ENCODE measurements around the gene KANSL1L. TPM values are rescaled to one million over a fixed set of nuclear protein-coding genes. Genes with fewer than 3 reads are reported as not detected.
"Not testable (repeated sequence)": the region's sequence is repeated elsewhere in the genome, so short reads cannot be mapped to it uniquely, and the experiment has no call there.

The KANSL1L gene
- total RNA-seq, 2 experiments from 2014 or later: 4.1 to 5.8 TPM

- peaks cover 5% of the 10 kb centered on the region for H3K4me1 Mint-ChIP-seq
- H3K36me3 Mint-ChIP-seq: peaks cover 4% of the 10 kb centered on the region
- H3K9me3 Mint-ChIP-seq (ENCODE audit: low read depth): peaks cover 8% of the 10 kb centered on the region
- H3K27ac Mint-ChIP-seq: no peak overlapping the region
- no peak overlapping the region for H3K4me3 Mint-ChIP-seq
- ATAC-seq: no peak
- peaks cover 16% of the 10 kb centered on the region for H3K27me3 Mint-ChIP-seq
- CTCF ChIA-PET: interaction anchor here (0.7 to 1.0 kb wide), 2 partner anchors 9 kb away, joined by 3 read pairs; no protein-coding TSS in a partner anchor
- DNase-seq: no peak
These were observed 18.4 kb upstream of the KANSL1L start for GRCh38 chr2:210189452-210190138.

GRCh38 chr2:210188755-210189154 is 17.5 kb upstream of the KANSL1L start:
- Mint-ChIP-seq H3K36me3 (peaks cover 12% of the 10 kb centered on the region), H3K4me1 (peaks cover 10% of the 10 kb centered on the region), H3K27me3 (peaks cover 13% of the 10 kb centered on the region), H3K27ac (no peak overlapping the region), H3K4me3 (no peak overlapping the region), H3K9me3 (ENCODE audit: low read depth) (peaks cover 14% of the 10 kb centered on the region)
- ATAC-seq: no peak
- CTCF ChIA-PET: interaction anchor here (1.0 kb wide), 1 partner anchor 10 kb away, joined by 3 read pairs; no protein-coding TSS in a partner anchor
- no peak for DNase-seq

GRCh38 chr2:210188190-210188589 is 17.0 kb upstream of the KANSL1L start:
- peaks cover 13% of the 10 kb centered on the region for H3K27me3 Mint-ChIP-seq
- ATAC-seq (no peak), DNase-seq (no peak)
- H3K4me3 Mint-ChIP-seq: no peak overlapping the region
- H3K9me3 Mint-ChIP-seq (ENCODE audit: low read depth): peaks cover 18% of the 10 kb centered on the region
- CTCF ChIA-PET: no interaction called here
- H3K4me1 Mint-ChIP-seq: peaks cover 15% of the 10 kb centered on the region
- no peak overlapping the region for H3K27ac Mint-ChIP-seq
- peaks cover 17% of the 10 kb centered on the region for H3K36me3 Mint-ChIP-seq

- not testable (repeated sequence) for DNase-seq, H3K27ac Mint-ChIP-seq, H3K4me3 Mint-ChIP-seq, ATAC-seq
- CTCF ChIA-PET: interaction anchor here (1.4 kb wide), 1 partner anchor 206 kb away, joined by 3 read pairs; no protein-coding TSS in a partner anchor
- Mint-ChIP-seq H3K36me3 (peaks cover 20% of the 10 kb centered on the region), H3K27me3 (peaks cover 12% of the 10 kb centered on the region), H3K4me1 (peaks cover 30% of the 10 kb centered on the region), H3K9me3 (ENCODE audit: low read depth) (peaks cover 19% of the 10 kb centered on the region)
These were observed 12.7 kb upstream of the KANSL1L start for GRCh38 chr2:210183936-210184335.

- not testable (repeated sequence) for H3K4me3 Mint-ChIP-seq, ATAC-seq, H3K27me3 Mint-ChIP-seq, DNase-seq
- peaks cover 20% of the 10 kb centered on the region for H3K36me3 Mint-ChIP-seq
- peaks cover 19% of the 10 kb centered on the region for H3K9me3 Mint-ChIP-seq (ENCODE audit: low read depth)
- peaks cover 27% of the 10 kb centered on the region for H3K4me1 Mint-ChIP-seq
- CTCF ChIA-PET: interaction anchor here (1.0 kb wide), 1 partner anchor 10 kb away, joined by 3 read pairs; no protein-coding TSS in a partner anchor
- peak overlapping the region; percentile 14 for H3K27ac Mint-ChIP-seq
These were observed 10.4 kb upstream of the KANSL1L start for GRCh38 chr2:210181606-210182088.

- H3K4me3 Mint-ChIP-seq: not testable (repeated sequence)
- peaks cover 19% of the 10 kb centered on the region for H3K9me3 Mint-ChIP-seq (ENCODE audit: low read depth)
- CTCF ChIA-PET: interaction anchor here (1.0 kb wide), 1 partner anchor 9 kb away, joined by 3 read pairs; no protein-coding TSS in a partner anchor
These were observed 9.9 kb upstream of the KANSL1L start for GRCh38 chr2:210181033-210181605.

GRCh38 chr2:210180477-210180876 is 9.3 kb upstream of the KANSL1L start:
- Mint-ChIP-seq H3K9me3 (ENCODE audit: low read depth) (peaks cover 17% of the 10 kb centered on the region), H3K4me3 (no peak overlapping the region), H3K4me1 (peaks cover 27% of the 10 kb centered on the region), H3K27ac (no peak overlapping the region), H3K36me3 (peaks cover 18% of the 10 kb centered on the region), H3K27me3 (peaks cover 14% of the 10 kb centered on the region)
- CTCF ChIA-PET: interaction anchor here (1.0 kb wide), 1 partner anchor 9 kb away, joined by 3 read pairs; no protein-coding TSS in a partner anchor
- no peak for DNase-seq
- ATAC-seq: no peak

More at GRCh38 chr2:210181033-210181605, 9.9 kb upstream of the KANSL1L start:
- peak overlapping the region; percentile 14 for H3K27ac Mint-ChIP-seq
- H3K27me3 Mint-ChIP-seq: peaks cover 12% of the 10 kb centered on the region
- peaks cover 20% of the 10 kb centered on the region for H3K36me3 Mint-ChIP-seq
- peaks cover 27% of the 10 kb centered on the region for H3K4me1 Mint-ChIP-seq
- DNase-seq, ATAC-seq: not testable (repeated sequence)

- H3K36me3 Mint-ChIP-seq: peaks cover 14% of the 10 kb centered on the region
- peaks cover 19% of the 10 kb centered on the region for H3K27me3 Mint-ChIP-seq
- CTCF ChIA-PET: no interaction called here
- DNase-seq: no peak
- no peak overlapping the region for H3K4me3 Mint-ChIP-seq
- peaks cover 10% of the 10 kb centered on the region for H3K9me3 Mint-ChIP-seq (ENCODE audit: low read depth)
- no peak for ATAC-seq
- no peak overlapping the region for H3K27ac Mint-ChIP-seq
- H3K4me1 Mint-ChIP-seq: peaks cover 25% of the 10 kb centered on the region
These were observed 8.3 kb upstream of the KANSL1L start for GRCh38 chr2:210179351-210179990.

- DNase-seq: no peak
- Mint-ChIP-seq H3K27ac (no peak overlapping the region), H3K27me3 (peaks cover 30% of the 10 kb centered on the region), H3K9me3 (ENCODE audit: low read depth) (no peaks in the 10 kb centered on the region), H3K4me3 (no peak overlapping the region), H3K36me3 (peaks cover 2% of the 10 kb centered on the region), H3K4me1 (peaks cover 14% of the 10 kb centered on the region)
- no peak for ATAC-seq
- CTCF ChIA-PET: no interaction called here
These were observed 6.6 kb upstream of the KANSL1L start for GRCh38 chr2:210177769-210178168.

GRCh38 chr2:210177115-210177514 is 5.9 kb upstream of the KANSL1L start:
- CTCF ChIA-PET; H3K27ac Mint-ChIP-seq; DNase-seq; ATAC-seq; H3K36me3 Mint-ChIP-seq; H3K9me3 Mint-ChIP-seq (ENCODE audit: low read depth); H3K4me3 Mint-ChIP-seq: not testable (repeated sequence)
- Mint-ChIP-seq H3K4me1 (peaks cover 14% of the 10 kb centered on the region), H3K27me3 (peaks cover 35% of the 10 kb centered on the region)

GRCh38 chr2:210174086-210174485 is 2.9 kb upstream of the KANSL1L start:
- Mint-ChIP-seq H3K4me3 (no peak overlapping the region), H3K36me3 (peaks cover 1% of the 10 kb centered on the region), H3K27me3 (peaks cover 37% of the 10 kb centered on the region), H3K4me1 (peaks cover 14% of the 10 kb centered on the region), H3K9me3 (ENCODE audit: low read depth) (no peaks in the 10 kb centered on the region), H3K27ac (no peak overlapping the region)
- CTCF ChIA-PET: interaction anchor here (1.5 kb wide), 1 partner anchor 13 kb away, joined by 4 read pairs; no protein-coding TSS in a partner anchor
- ATAC-seq (no peak), DNase-seq (no peak)

GRCh38 chr2:210172219-210172575 is 988 bp upstream of the KANSL1L start:
- peaks cover 24% of the 10 kb centered on the region for H3K4me1 Mint-ChIP-seq
- ATAC-seq: no peak
- H3K27ac Mint-ChIP-seq: no peak overlapping the region
- H3K36me3 Mint-ChIP-seq: peaks cover 1% of the 10 kb centered on the region
- CTCF ChIA-PET: interaction anchor here (0.8 kb wide), 1 partner anchor 194 kb away, joined by 3 read pairs; no protein-coding TSS in a partner anchor
- peaks cover 37% of the 10 kb centered on the region for H3K27me3 Mint-ChIP-seq
- H3K4me3 Mint-ChIP-seq: peak overlapping the region; percentile 77
- H3K9me3 Mint-ChIP-seq (ENCODE audit: low read depth): no peaks in the 10 kb centered on the region
- DNase-seq: no peak

Data from activated CD8-positive, alpha-beta memory T cell treated with anti-CD3 and anti-CD28 coated beads, Interleukin-2, amount 10 ng/mL, durations not matched to agents 7 days and 5 days (primary cell).